Neural progenitor cell (in vitro differentiated cells): ENCODE data around the gene MRTFB. TPM values are rescaled to one million over a fixed set of nuclear protein-coding genes. Genes with fewer than 3 reads are reported as not detected.

Source experiments
- DNase-seq: peaks from one replicate; pipeline ENCODE4 v3.0.0-alpha.2; 2016; ENCODE audit warnings: low spot score
- H2AFZ ChIP-seq: fragments of 200-600 bp; sonication (generic); replicated peaks from 2 replicates; pipeline ENCODE4 v1.6.1; 2016; ENCODE audit warnings: antibody characterized with exemption
- H3F3A ChIP-seq: fragments of 200-600 bp; sonication (generic); 2 replicates; pipeline ENCODE4 v1.6.1; 2016; ENCODE audit warnings: antibody characterized with exemption, low read depth
- H3K27ac ChIP-seq: fragments of 200-600 bp; sonication (generic); 2 replicates; pipeline ENCODE4 v1.5.1; 2016; ENCODE audit warnings: mild to moderate bottlenecking
- H3K27me3 ChIP-seq: fragments of 200-600 bp; sonication (generic); 2 replicates; pipeline ENCODE4 v1.6.1; 2016; ENCODE audit warnings: mild to moderate bottlenecking, moderate library complexity
- H3K36me3 ChIP-seq: fragments of 200-600 bp; sonication (generic); 2 replicates; pipeline ENCODE4 v1.5.1; 2016
- H3K4me1 ChIP-seq: fragments of 200-600 bp; sonication (generic); 2 replicates; pipeline ENCODE4 v1.6.1; 2016; ENCODE audit warnings: mixed run types
- H3K4me2 ChIP-seq: fragments of 200-600 bp; sonication (generic); 2 replicates; pipeline ENCODE4 v1.6.1; 2016
- H3K4me3 ChIP-seq: fragments of 200-600 bp; sonication (generic); 2 replicates; pipeline ENCODE4 v1.5.1; 2016
- H3K79me2 ChIP-seq: fragments of 200-600 bp; sonication (generic); 2 replicates; pipeline ENCODE4 v1.6.1; 2016; ENCODE audit warnings: low read depth
- H3K9ac ChIP-seq: fragments of 200-600 bp; sonication (generic); 2 replicates; pipeline ENCODE4 v1.6.1; 2016
- H3K9me3 ChIP-seq: fragments of 200-600 bp; sonication (generic); 2 replicates; pipeline ENCODE4 v1.5.1; 2016; ENCODE audit warnings: low read depth
- H4K20me1 ChIP-seq: fragments of 200-600 bp; sonication (generic); 2 replicates; pipeline ENCODE4 v1.6.1; 2016; ENCODE audit warnings: low read depth
- H3K27ac Mint-ChIP-seq: 3 replicates; pipeline ENCODE4 v1.8.0; 2021; ENCODE audit warnings: mixed read lengths
- H3K27me3 Mint-ChIP-seq: 2 replicates; pipeline ENCODE4 v1.8.0; 2022; ENCODE audit warnings: low read depth, mild to moderate bottlenecking, inconsistent platforms, moderate library complexity, mixed read lengths; ENCODE audit not compliant: insufficient read depth
- H3K36me3 Mint-ChIP-seq: 3 replicates; pipeline ENCODE4 v1.8.0; 2021; ENCODE audit warnings: mixed read lengths
- H3K4me1 Mint-ChIP-seq: 3 replicates; pipeline ENCODE4 v1.8.0; 2021; ENCODE audit warnings: mixed read lengths
- H3K4me3 Mint-ChIP-seq: 3 replicates; pipeline ENCODE4 v1.8.0; 2021; ENCODE audit warnings: mild to moderate bottlenecking, moderate library complexity, mixed read lengths
- H3K9me3 Mint-ChIP-seq: 3 replicates; pipeline ENCODE4 v1.8.0; 2020; ENCODE audit warnings: mixed read lengths
- CTCF ChIP-seq: fragments of 200-600 bp; sonication (generic); IDR thresholded peaks from 2 replicates; pipeline ENCODE4 v1.5.1; 2017; ENCODE audit warnings: antibody characterized with exemption, mild to moderate bottlenecking
- EZH2 ChIP-seq: fragments of 200-600 bp; sonication (generic); IDR thresholded peaks from 2 replicates; pipeline ENCODE4 v1.6.1; 2017; ENCODE audit warnings: antibody characterized with exemption, mild to moderate bottlenecking, moderate library complexity
- EZH2phosphoT487 ChIP-seq: fragments of 200-600 bp; sonication (generic); IDR thresholded peaks from 2 replicates; pipeline ENCODE4 v1.6.1; 2017; ENCODE audit warnings: antibody characterized with exemption
- total RNA-seq: library from RNA; depleted of rRNA; stranded (reverse); fragments of >200 nt; gene quantifications from 2 replicates; pipeline ENCODE4 v1.2.3, GENCODE V29; 2015; ENCODE audit warnings: low replicate concordance

The MRTFB gene
- total RNA-seq, 1 donor from 2014 or later: 26.8 TPM

GRCh38 chr16:14028202-14028601 lies 42.9 kb upstream of the MRTFB start:
- no peaks in the 10 kb centered on the region for H3K4me1 ChIP-seq
- Mint-ChIP-seq H3K27me3 (peaks cover 4% of the 10 kb centered on the region), H3K36me3 (no peaks in the 10 kb centered on the region), H3K4me3 (no peak overlapping the region), H3K4me1 (peaks cover 3% of the 10 kb centered on the region), H3K27ac (no peak overlapping the region), H3K9me3 (peaks cover 3% of the 10 kb centered on the region)
- H3K9ac ChIP-seq: no peak overlapping the region
- no peaks in the 10 kb centered on the region for H3K36me3 ChIP-seq
- no peaks in the 10 kb centered on the region for H3F3A ChIP-seq
- H3K9me3 ChIP-seq: no peaks in the 10 kb centered on the region
- no peak overlapping the region for H3K4me3 ChIP-seq
- H3K27ac ChIP-seq: no peak overlapping the region
- H3K4me2 ChIP-seq: no peak overlapping the region
- TF ChIP-seq EZH2phosphoT487 (no peak), CTCF (no peak), EZH2 (no peak)
- no peaks in the 10 kb centered on the region for H3K27me3 ChIP-seq
- no peak for DNase-seq
- H4K20me1 ChIP-seq: no peaks in the 10 kb centered on the region
- no peaks in the 10 kb centered on the region for H3K79me2 ChIP-seq
- H2AFZ ChIP-seq: no peak overlapping the region

- Histone ChIP-seq H3K36me3 (no peaks in the 10 kb centered on the region), H2AFZ (peak overlapping the region; percentile 7), H3K4me1 (no peaks in the 10 kb centered on the region), H3K9ac (no peak overlapping the region), H3K9me3 (no peaks in the 10 kb centered on the region), H3K27ac (no peak overlapping the region), H3K27me3 (no peaks in the 10 kb centered on the region), H3F3A (no peaks in the 10 kb centered on the region), H3K4me2 (no peak overlapping the region), H4K20me1 (no peaks in the 10 kb centered on the region), H3K79me2 (no peaks in the 10 kb centered on the region), H3K4me3 (no peak overlapping the region)
- no peak overlapping the region for H3K27ac Mint-ChIP-seq
- no peak overlapping the region for H3K4me3 Mint-ChIP-seq
- no peaks in the 10 kb centered on the region for H3K36me3 Mint-ChIP-seq
- H3K27me3 Mint-ChIP-seq: peaks cover 6% of the 10 kb centered on the region
- TF ChIP-seq CTCF: no peak
- TF ChIP-seq EZH2: no peak
- no peak for TF ChIP-seq EZH2phosphoT487
- H3K4me1 Mint-ChIP-seq: peaks cover 3% of the 10 kb centered on the region
- no peak for DNase-seq
- peaks cover 3% of the 10 kb centered on the region for H3K9me3 Mint-ChIP-seq
These were observed 41.5 kb upstream of the MRTFB start for GRCh38 chr16:14029658-14030057.

- no peaks in the 10 kb centered on the region for H3K27me3 ChIP-seq
- H2AFZ ChIP-seq: no peak overlapping the region
- no peaks in the 10 kb centered on the region for H3K79me2 ChIP-seq
- H4K20me1 ChIP-seq: no peaks in the 10 kb centered on the region
- Mint-ChIP-seq H3K27me3 (peaks cover 2% of the 10 kb centered on the region), H3K27ac (no peak overlapping the region), H3K4me1 (peaks cover 3% of the 10 kb centered on the region), H3K4me3 (no peak overlapping the region), H3K9me3 (no peaks in the 10 kb centered on the region), H3K36me3 (no peaks in the 10 kb centered on the region)
- no peak overlapping the region for H3K9ac ChIP-seq
- H3K27ac ChIP-seq: no peak overlapping the region
- no peak for DNase-seq
- H3K4me3 ChIP-seq: no peak overlapping the region
- H3K36me3 ChIP-seq: no peaks in the 10 kb centered on the region
- TF ChIP-seq CTCF: no peak
- TF ChIP-seq EZH2: no peak
- no peak for TF ChIP-seq EZH2phosphoT487
- no peak overlapping the region for H3K4me2 ChIP-seq
- no peaks in the 10 kb centered on the region for H3F3A ChIP-seq
- no peaks in the 10 kb centered on the region for H3K9me3 ChIP-seq
- no peaks in the 10 kb centered on the region for H3K4me1 ChIP-seq
These were observed 36.0 kb upstream of the MRTFB start for GRCh38 chr16:14035092-14035491.
